Inflammatory macrophage treated with lipopolysaccharide for 1 hour (primary cell): ENCODE data around the gene CHTF18.

ENCODE experiments used
- DNase-seq, 2 donors: peaks; one replicate each; pipeline ENCODE4 v3.0.0-alpha.2; 2020 to 2022

CHTF18 gene

DNA sequence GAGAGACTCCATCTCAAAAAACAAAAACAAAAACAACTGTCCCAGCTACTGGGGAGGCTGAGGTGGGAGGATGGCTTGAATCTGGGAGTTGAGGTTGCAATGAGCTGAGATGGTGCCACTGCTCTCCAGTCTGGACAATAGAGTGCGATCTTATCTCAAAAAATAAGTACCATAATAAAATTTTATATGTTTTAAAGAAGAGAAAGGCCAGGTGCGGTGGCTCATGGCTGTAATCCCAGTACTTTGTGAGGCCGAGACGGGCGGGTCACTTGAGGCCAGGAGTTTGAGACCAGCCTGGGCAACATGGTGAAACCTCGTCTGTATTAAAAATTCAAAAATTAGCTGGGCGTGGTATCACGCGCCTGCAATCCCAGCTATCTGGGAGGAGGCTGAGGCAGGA lies 11.6 kb upstream of the CHTF18 start:
- DNase-seq: no peak

DNA sequence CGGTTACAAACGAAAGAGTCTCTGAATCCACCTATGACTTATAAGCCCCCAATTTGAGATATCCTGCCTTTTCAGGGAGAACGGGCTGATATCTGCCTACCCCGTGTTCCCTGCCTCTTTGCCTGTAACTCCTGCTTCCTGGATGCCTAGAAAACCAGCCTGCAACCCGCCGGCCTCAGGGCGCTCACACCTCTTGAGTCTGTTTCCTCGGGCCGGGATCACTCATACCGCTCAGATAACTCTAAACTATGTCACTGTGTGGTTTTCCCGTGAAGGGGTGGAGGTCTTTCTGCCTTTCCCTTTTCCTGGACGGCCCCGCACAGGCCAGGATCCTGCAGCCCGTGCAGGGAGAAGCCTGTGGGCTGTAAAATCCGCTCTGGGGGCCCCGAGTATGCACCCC lies 10.6 kb upstream of the CHTF18 start:
- no peak for DNase-seq

- no peak for DNase-seq
Observed at GRCh38 chr16:778447-778846, 10.0 kb upstream of the CHTF18 start.

GRCh38 chr16:778909-779527 lies 9.4 kb upstream of the CHTF18 start:
- no peak for DNase-seq

DNA sequence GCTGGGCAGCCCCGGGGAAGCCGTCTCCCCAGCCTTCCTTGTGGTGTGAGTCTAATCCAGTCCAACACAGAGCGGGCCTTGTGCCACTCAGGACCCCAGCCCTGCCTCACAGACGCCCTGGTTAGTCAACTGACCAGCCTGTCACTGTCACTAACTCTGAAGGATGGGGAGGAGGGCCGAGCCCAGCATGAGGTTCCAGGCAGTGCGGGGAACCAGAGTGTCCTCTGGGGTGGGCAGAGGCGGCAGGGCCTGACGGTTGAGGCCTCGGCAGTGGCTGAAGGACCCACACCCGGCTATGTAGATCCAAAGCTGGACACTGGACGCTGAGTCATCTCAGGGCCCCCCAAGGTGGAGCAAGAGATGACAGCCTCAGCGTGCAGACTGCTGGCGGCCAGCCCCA lies 8.9 kb upstream of the CHTF18 start:
- DNase-seq: no peak

- DNase-seq: no peak
Observed at GRCh38 chr16:780296-780695, 8.1 kb upstream of the CHTF18 start.

GRCh38 chr16:781346-782010 lies 6.9 kb upstream of the CHTF18 start:
- DNase-seq: no peak

DNA sequence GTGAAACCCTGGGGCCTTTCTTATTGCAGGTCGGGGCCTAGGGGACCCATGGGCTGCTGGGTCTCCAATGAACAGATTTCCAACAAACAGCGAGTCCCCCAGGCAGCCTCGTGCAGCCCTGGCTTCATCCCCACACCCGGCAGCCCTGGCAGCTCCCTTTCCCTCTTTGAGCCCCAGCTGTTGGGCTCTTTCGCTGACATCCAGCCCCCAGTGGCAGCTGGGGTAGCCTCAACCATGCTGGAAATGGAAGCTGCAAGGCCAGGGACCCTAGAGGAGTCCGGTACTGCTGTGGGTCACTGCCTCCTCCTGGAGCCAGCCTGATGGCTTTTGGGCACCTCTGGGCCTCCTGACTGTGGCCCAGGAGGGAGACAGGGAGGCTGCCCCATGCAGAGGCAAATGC lies 6.2 kb upstream of the CHTF18 start:
- no peak for DNase-seq

- no peak for DNase-seq
Observed at GRCh38 chr16:782766-783403, 5.5 kb upstream of the CHTF18 start.

- no peak for DNase-seq
Observed at GRCh38 chr16:783404-784161, 4.8 kb upstream of the CHTF18 start.

DNA sequence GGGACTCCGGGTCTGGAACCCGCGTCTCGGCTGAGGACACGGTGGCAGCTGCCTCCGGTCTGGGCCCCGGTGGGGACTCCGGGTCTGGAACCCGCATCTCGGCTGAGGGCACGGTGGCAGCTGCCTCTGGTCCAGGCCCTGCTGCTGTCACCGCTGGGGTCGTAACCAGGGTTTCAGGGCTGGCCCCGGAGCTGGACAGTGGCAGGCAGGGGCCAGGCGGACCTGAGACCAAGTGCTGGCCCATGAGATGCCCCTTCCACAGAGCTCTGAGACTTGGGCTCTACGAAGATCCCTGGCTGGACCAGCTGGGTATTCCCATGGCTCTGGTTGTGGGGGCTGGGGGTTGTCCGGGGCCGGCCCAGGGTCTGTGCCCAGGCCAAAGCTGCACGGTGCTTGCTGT lies 4.0 kb upstream of the CHTF18 start:
- DNase-seq: no peak

- peak; percentile 30 to 76 for DNase-seq
Observed at GRCh38 chr16:785563-786535, 2.6 kb upstream of the CHTF18 start.

DNA sequence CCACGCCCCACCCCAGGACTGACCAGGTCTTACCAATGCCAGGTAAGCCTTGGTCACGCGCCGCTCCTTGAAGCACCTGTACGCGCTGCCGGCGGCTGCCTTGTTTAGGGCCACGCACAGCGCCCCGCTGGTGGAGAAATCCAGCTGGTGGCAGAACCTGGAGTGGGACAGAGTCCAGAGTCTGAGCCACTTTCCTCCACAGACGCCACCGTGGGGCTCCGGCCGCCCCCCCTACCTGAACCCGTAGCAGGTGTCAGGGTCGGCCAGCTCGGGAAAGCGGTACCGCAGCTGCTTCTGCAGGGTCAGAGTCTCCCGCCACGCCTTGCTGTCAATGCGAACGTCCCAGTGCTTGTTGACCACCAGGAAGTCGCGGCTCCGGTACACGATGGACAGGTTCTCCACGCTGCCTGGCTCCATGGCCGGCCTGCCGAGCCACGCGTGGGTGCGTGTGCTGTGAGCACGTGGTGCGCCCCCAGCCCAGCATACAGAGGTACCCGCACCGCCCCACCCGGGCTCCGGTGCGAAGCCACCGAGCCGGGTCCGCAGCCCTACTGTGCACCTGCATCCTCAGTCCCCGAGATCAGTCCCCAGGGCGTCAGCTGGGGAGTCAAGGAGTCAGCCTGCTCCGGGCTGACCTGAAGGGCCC lies 976 bp upstream of the CHTF18 start:
- no peak for DNase-seq

DNA sequence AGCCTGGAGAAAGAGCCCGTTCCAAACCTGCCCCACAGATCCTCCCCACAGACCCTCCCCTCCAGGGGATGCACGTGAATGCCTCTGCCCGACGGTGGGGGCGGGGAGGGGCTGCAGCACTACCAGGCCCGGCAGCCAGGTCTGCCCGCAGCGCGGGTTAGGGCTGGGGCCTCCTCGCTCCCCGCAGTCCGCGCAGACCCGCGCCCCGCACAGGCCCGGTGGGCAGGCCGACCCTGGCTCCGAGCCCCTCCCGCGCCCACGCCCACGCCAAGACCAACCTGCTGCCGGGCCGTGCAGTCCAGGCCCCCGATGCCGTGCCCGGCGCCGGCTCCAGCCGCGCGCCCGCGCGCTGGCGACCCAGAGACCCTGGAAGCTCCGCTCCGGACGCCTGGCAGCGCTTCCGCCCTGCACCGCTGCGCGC lies 432 bp upstream of the CHTF18 start, which contains the start of gene RPUSD1:
RPUSD1 (minus strand) TSS at position 404 of the 421 bp plus-strand sequence. CDS start 644 bp downstream, outside the sequence.
- DNase-seq: no peak

DNA sequence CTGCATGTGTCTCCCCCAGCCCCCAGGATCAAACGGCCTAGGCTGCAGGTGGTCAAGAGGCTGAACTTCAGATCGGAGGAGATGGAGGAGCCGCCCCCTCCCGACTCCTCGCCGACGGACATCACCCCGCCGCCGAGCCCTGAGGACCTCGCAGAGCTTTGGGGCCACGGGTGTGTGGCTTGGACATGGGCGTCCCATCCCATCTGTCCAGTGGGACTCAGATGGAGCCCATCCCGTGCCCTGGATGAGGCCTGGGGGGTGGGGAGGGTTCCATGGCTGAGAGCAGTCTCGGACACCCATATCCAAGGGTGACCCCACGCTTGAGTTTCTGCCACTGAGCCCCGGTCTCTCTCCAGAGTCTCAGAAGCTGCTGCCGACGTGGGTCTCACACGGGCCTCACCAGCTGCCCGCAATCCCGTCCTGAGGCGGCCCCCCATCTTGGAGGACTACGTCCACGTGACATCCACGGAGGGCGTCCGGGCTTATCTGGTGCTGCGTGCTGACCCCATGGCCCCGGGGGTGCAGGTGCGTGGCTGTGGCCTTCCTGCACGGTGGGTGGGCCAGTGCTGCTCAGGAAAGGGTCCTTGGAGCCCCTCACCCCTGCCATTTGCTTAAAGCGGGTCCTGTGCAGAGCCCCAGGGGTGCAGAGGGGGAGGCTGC lies 901 bp downstream of the CHTF18 start:
- no peak for DNase-seq

DNA sequence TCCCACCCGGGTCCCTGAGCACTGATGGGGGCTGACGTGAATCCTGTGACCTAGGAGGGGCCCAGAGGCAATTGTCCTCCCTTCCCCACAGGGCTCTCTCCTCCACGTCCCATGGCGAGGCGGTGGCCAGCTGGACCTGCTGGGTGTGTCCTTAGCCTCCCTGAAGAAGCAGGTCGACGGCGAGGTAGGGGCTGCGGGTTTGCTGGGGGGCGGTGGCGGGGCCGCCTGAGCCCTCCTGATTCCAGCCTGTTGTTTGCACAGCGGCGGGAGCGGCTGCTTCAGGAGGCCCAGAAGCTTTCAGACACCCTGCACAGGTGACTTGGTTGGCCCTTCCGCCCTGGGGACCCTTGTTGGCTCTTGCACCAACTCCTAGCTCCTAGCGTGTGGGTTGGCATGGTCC lies 1.7 kb downstream of the CHTF18 start:
- DNase-seq: no peak

DNA sequence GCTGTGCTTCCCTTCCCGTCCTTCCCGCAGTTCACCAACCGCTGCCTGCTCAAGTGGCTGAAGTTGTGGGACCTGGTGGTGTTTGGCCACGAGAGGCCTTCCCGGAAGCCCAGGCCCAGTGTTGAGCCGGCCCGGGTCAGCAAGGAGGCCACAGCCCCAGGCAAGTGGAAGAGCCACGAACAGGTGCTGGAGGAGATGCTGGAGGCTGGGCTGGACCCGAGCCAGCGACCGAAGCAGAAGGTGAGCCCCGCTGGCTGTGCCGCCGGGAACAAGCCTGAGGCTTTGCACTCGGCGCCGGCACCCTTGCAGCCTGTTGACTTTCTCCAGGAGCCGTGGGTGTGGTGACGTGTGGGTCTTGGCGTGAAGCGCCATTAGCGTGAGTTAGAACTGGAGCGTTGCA lies 2.7 kb downstream of the CHTF18 start:
- no peak for DNase-seq

DNA sequence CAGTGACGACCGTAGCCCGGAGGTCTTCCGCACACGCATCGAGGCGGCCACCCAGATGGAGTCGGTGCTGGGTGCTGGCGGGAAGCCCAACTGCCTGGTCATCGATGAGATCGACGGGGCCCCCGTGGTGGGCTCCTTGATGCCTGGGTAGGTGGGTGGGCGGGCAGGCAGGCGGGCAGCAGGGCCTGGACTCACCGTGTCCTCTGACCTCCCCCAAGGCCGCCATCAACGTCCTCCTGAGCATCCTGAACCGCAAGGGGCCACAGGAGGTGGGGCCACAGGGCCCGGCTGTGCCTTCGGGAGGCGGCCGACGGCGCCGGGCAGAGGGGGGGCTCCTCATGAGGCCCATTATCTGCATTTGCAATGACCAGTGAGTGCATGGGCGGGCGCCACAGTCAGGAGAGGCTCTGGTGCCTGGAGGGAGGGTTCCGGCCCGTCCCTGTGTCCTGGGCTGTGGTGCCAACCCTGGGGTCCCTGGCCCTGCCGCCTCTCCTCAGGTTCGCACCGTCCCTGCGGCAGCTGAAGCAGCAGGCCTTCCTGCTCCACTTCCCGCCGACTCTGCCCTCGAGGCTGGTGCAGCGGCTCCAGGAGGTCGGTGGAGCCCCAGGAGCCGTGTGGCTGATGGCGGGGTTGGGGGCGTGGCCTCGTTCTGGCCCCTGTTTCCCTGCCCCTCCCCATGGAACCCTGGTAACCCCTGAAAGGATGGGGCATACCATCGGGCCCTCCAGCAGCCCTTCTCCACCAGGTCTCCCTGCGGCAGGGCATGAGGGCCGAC lies 4.0 kb downstream of the CHTF18 start:
- no peak for DNase-seq

GRCh38 chr16:793414-793813 lies 5.0 kb downstream of the CHTF18 start:
- DNase-seq: no peak

DNA sequence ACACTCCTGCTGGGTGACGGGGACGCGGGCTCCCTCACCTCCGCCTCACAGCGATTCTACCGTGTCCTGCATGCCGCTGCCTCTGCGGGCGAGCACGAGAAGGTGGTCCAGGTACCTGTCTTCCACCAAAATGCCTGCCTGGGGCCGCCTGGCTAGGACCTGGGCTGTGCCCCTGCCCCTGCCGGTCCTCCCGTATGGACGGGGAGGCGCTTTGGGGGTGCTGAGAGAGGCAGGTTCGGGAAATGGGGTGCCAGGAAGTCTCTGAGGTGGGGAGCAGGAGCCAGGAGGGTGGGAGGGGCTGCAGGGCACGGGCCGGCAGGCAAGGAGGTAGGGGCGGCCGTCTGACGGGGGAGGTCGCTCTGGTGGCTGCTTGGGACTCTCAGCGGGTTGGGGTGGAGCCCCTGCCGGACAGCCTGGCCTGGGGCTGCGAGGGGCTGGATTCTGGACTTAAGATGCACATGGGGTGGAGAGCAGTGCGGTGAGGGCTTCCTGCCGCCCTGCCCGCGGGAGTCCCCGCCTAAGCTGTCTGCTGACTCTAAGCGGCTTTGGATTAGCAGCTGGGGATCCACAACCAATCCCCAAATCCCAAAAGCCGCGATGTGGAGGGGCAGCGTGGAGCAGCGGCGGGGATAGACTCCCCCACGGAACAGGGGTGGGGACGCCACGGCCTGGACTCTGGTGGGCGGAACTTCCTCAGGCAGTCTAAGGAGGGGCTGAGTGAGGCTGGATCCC lies 5.8 kb downstream of the CHTF18 start:
- no peak for DNase-seq
